ENCODE measurements around the gene ARRDC5.

The ARRDC5 gene

DNA sequence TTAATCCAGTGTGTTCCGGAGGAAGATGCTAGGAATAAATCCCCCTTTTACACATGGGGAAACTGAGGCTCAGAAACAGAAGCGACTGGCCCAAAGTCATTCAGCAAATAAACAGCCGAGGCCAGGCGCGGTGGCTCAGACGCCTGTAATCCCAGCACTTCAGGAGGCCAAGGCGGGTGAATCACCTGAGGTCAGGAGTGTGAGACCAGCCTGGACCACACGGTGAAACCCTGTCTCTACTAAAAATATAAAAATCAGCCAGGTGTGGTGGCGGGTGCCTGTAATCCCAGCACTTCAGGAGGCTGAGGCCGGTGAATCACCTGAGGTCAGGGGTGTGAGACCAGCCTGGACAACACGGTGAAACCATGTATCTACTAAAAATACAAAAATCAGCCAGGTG is 23.7 kb downstream of the ARRDC5 start:
- TF ChIP-seq, protein P1, sequence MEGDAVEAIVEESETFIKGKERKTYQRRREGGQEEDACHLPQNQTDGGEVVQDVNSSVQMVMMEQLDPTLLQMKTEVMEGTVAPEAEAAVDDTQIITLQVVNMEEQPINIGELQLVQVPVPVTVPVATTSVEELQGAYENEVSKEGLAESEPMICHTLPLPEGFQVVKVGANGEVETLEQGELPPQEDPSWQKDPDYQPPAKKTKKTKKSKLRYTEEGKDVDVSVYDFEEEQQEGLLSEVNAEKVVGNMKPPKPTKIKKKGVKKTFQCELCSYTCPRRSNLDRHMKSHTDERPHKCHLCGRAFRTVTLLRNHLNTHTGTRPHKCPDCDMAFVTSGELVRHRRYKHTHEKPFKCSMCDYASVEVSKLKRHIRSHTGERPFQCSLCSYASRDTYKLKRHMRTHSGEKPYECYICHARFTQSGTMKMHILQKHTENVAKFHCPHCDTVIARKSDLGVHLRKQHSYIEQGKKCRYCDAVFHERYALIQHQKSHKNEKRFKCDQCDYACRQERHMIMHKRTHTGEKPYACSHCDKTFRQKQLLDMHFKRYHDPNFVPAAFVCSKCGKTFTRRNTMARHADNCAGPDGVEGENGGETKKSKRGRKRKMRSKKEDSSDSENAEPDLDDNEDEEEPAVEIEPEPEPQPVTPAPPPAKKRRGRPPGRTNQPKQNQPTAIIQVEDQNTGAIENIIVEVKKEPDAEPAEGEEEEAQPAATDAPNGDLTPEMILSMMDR (IDR thresholded peaks at IDR 0.05; ENCODE audit: low read depth, low read length, missing control alignments), result no peak
- no peak for DNase-seq (ENCODE audit: low read depth)
- in situ Hi-C loops (cut with HindIII; ENCODE audit: low sequenced_read_pairs), result no loop called here
- no peak overlapping the region for H3K4me3 ChIP-seq (ENCODE audit: low read depth, low read length)

DNA sequence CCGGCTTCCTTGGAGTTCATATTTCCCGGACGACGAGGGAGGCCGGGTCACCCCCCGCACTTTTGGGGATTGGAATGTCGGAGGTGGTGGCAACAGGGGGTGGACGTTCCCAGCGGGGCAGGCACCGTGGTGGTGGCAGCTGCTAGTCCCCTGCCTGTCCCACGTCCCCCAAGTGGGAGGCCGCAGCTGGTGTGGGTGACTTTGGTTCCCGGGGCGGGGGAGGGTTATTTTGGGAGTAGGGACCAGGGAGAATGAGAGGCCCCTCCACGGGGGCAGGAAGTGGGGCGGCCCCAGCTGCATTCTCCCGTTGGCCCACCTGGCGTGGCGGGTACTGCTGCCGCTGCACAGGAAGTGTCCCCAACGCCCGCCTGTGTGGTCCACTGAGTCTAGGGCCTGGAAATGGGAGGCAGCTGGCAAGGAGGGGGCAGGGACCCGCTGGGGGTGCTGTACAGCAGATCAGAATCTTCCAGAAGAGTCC is 24.2 kb downstream of the ARRDC5 start:
- in situ Hi-C loops (cut with HindIII; ENCODE audit: low sequenced_read_pairs), result no loop called here
- TF ChIP-seq, protein P1 (IDR thresholded peaks at IDR 0.05; ENCODE audit: low read depth, low read length, missing control alignments), result no peak
- no peak for DNase-seq (ENCODE audit: low read depth)
- no peak overlapping the region for H3K4me3 ChIP-seq (ENCODE audit: low read depth, low read length)

DNA sequence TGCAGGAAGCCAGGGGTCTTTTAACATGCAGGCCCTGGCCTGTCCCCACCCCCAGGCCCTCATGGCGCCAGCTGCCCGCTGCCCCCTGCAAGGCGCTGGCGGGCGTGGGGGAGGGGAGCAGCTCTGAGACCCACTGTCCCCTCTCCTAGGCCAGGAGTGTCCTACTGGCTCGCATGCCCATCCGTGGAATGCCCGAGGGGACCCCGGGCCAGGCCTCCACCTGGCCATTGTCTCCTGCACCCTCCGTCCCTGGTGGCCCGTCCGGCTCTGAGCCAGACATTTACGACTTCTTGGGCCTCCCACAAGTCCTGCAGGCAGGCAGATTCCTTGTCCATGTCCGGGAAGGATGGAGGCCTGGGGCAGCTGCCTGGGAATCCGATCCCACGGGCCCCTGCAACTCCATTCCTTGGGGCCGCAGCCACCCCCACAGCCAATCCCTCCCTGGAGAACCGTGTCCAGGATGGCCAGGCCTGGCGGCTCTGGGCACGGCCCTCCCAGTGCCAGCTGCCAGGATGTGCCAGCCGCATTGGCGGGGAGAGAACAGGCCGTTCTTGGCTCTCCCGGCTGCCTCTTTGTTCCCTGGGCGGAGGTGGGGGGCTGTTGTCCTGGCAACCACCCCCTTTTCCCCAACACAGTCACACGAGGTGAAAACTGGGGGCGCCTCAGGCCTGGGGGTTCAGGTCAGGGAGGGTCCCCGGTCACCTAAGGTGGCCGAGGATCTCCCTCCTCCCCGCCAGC is 24.8 kb downstream of the ARRDC5 start:
- TF ChIP-seq, protein P1 (IDR thresholded peaks at IDR 0.05; ENCODE audit: low read depth, low read length, missing control alignments), result no peak
- in situ Hi-C loops (cut with HindIII; ENCODE audit: low sequenced_read_pairs), result no loop called here

DNA sequence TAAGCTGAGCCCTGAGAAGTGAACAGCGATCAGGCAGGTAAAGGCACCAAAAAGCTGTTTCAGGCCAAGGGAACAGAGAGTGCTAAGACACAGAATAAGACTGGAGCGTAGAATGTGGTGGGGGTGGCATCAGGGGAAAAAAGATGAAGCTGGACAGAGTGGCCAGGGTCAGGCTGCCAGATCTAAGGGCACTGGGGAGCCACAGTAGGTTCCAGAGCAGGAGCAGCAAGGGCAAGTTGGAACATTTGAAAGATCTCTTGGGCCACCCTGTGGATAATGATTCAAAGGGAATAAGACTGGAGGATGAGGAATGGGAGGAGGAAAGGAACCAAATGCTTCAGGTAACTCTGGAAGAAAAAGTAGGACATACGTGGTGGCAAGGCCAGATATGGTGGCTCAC is 28.8 kb downstream of the ARRDC5 start:
- TF ChIP-seq, protein P1 (IDR thresholded peaks at IDR 0.05; ENCODE audit: low read depth, low read length, missing control alignments), result no peak
- no peak for DNase-seq (ENCODE audit: low read depth)
- in situ Hi-C loops (cut with HindIII; ENCODE audit: low sequenced_read_pairs), result no loop called here
- no peak overlapping the region for H3K4me3 ChIP-seq (ENCODE audit: low read depth, low read length)

More for the DNA sequence above, 24.8 kb downstream of the ARRDC5 start:
- no peak for DNase-seq (ENCODE audit: low read depth)
- H3K4me3 ChIP-seq (ENCODE audit: low read depth, low read length), result no peak overlapping the region

DNA sequence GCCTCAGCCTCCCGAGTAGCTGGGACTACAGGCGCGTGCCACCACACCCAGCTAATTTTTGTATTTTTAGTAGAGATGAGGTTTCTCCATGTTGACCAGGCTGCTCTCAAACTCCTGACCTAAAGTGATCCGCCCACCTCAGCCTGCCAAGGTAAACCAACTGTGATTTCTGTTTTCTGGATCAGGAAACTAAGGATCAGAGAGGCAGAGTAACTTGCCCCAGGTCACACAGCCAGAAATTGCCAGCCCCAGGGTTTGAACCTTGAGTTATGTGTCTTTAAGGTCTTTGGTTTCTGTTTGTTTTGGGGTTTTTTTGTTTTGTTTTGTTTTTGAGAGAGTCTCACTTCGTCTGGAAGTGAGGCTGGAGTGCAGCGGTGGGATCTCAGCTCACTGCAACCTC is 31.0 kb downstream of the ARRDC5 start:
- TF ChIP-seq, protein P1 (IDR thresholded peaks at IDR 0.05; ENCODE audit: low read depth, low read length, missing control alignments), result no peak
- in situ Hi-C loops (cut with HindIII; ENCODE audit: low sequenced_read_pairs), result no loop called here
- no peak for DNase-seq (ENCODE audit: low read depth)
- H3K4me3 ChIP-seq (ENCODE audit: low read depth, low read length), result no peak overlapping the region

DNA sequence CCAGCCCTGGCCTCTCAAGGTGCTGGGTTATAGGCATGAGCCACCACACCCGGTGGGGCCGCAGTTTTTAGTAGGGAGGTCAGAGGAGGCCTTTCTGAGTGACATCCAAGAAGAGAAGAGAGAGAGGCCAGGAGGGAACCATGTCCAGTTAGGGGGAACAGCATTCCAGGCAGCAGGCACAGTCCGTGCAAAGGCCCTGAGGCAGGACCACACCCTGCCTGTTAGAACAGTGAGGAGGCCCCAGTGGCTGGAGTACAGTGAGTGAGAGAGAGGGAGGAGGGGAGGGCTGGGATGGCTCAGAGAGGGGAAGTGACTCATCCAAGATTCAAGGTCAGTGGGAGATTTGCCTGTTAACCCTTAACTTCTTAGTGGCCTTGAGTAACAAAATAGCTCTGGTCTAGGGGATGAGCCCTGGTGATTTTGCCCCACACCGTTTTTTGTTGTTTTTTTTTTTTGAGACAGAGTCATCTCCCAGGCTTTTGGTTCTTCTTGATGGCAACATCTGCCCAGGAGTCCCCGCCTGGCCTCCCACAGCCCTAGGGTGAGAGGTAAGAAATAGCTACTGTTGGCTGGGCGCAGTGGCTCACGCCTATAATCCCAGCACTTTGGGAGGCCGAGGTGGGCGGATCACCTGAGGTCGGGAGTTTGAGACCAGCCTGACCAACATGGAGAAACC is 32.5 kb downstream of the ARRDC5 start:
- TF ChIP-seq, protein P1 (IDR thresholded peaks at IDR 0.05; ENCODE audit: low read depth, low read length, missing control alignments), result no peak
- in situ Hi-C loops (cut with HindIII; ENCODE audit: low sequenced_read_pairs), result no loop called here
- H3K4me3 ChIP-seq (ENCODE audit: low read depth, low read length), result no peak overlapping the region
- DNase-seq (ENCODE audit: low read depth), result peak; percentile 46

Data from astrocyte of the cerebellum (primary cell).